ENCODE data around the gene EIF4E2. TPM values are rescaled to one million over a fixed set of nuclear protein-coding genes. Genes with fewer than 3 reads are reported as not detected.

EIF4E2 gene
- total RNA-seq, 4 donors from 2014 or later = 50.7 to 59.6 (median 54.4) TPM

Other genes starting within 250 kb of the EIF4E2 start
- gene ALPP, start 171.9 kb upstream of the EIF4E2 start, total RNA-seq = not detected
- gene ALPG, start 143.8 kb upstream of the EIF4E2 start, total RNA-seq = not detected
- not detected for gene ALPI, start 94.5 kb upstream of the EIF4E2 start, total RNA-seq
- gene ECEL1, start 62.9 kb upstream of the EIF4E2 start, total RNA-seq = 1 to 10 TPM in 2 of 4 donors, under 1 TPM in 2; 0.11 to 1.5 (median 1.2) TPM
- gene PRSS56, start 30.3 kb upstream of the EIF4E2 start, total RNA-seq = not detected
- not detected for gene CHRND, start 24.5 kb upstream of the EIF4E2 start, total RNA-seq
- not detected for gene CHRNG, start 11.0 kb upstream of the EIF4E2 start, total RNA-seq
- 10 to 100 TPM in 1 of 4 donors, 1 to 10 TPM in 3; 6.7 to 11.6 (median 6.9) TPM for gene TIGD1, start 132 bp upstream of the EIF4E2 start, total RNA-seq
- gene EFHD1, start 82.9 kb downstream of the EIF4E2 start, total RNA-seq = 10 to 100 TPM in 3 of 4 donors, 1 to 10 TPM in 1; 6.9 to 17.5 (median 14.8) TPM
- 100 to 1,000 TPM in 2 of 4 donors, 10 to 100 TPM in 2; 88.7 to 138 (median 101) TPM for gene GIGYF2, start 146.6 kb downstream of the EIF4E2 start, total RNA-seq
- gene KCNJ13, start 225.9 kb downstream of the EIF4E2 start, total RNA-seq = 1 to 10 TPM in 2 of 4 donors, under 1 TPM in 2; 0.81 to 5.5 (median 2.6) TPM

Data from thyroid gland (tissue), 4 donors.